Hepatocyte (in vitro differentiated cells): ENCODE results near the gene PLEKHO1.

Experiments
- EZH2 ChIP-seq: fragments of 200-600 bp; sonication (generic); IDR thresholded peaks from 2 replicates; pipeline ENCODE4 v1.6.1; 2016; ENCODE audit warnings: antibody characterized with exemption, mild to moderate bottlenecking, borderline replicate concordance
- TF ChIP-seq, protein P1 (sequence below): fragments of 200-600 bp; sonication (generic); IDR thresholded peaks from 2 replicates; pipeline ENCODE4 v1.5.1; 2016; ENCODE audit warnings: antibody characterized with exemption, mild to moderate bottlenecking; ENCODE audit not compliant: poor library complexity

DNA sequence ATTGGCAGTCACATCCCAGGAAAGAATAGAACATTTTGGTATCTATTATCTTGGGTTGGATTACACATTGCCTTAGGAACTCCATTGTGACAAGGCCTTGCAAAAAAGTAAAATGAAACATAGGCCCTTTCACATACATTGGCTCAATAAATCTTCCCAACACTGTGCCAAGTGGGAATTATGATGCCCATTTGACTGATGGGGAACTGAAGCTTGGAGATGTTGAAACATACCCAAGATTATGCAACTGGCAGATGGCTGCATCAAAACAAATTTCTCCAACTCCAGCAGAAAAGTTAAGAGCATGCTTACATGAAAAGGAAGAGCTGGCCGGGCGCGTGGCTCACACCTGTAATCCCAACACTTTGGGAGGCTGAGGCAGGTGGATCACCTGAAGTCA lies 26.9 kb downstream of the PLEKHO1 start:
- TF ChIP-seq, protein P1, sequence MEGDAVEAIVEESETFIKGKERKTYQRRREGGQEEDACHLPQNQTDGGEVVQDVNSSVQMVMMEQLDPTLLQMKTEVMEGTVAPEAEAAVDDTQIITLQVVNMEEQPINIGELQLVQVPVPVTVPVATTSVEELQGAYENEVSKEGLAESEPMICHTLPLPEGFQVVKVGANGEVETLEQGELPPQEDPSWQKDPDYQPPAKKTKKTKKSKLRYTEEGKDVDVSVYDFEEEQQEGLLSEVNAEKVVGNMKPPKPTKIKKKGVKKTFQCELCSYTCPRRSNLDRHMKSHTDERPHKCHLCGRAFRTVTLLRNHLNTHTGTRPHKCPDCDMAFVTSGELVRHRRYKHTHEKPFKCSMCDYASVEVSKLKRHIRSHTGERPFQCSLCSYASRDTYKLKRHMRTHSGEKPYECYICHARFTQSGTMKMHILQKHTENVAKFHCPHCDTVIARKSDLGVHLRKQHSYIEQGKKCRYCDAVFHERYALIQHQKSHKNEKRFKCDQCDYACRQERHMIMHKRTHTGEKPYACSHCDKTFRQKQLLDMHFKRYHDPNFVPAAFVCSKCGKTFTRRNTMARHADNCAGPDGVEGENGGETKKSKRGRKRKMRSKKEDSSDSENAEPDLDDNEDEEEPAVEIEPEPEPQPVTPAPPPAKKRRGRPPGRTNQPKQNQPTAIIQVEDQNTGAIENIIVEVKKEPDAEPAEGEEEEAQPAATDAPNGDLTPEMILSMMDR, result no peak
- TF ChIP-seq EZH2, result no peak
